A673 (cell line): Measurements from ENCODE around the gene TBXAS1.

Experiments
- CTCF ChIP-seq: fragments of 300-800, 200-600 bp; sonication (generic); conservative IDR thresholded peaks from 2 replicates; pipeline ENCODE4 v1.5.1; 2017; ENCODE audit warnings: low read depth, mild to moderate bottlenecking, antibody characterized with exemption, low read length, moderate library complexity, mixed read lengths
- EZH2 ChIP-seq: fragments of 200-600 bp; sonication (generic); IDR thresholded peaks from 2 replicates; pipeline ENCODE4 v1.6.1; 2017; ENCODE audit warnings: borderline replicate concordance, low read depth, mild to moderate bottlenecking, mixed read lengths, antibody characterized with exemption, low read length; ENCODE audit not compliant: poor library complexity, severe bottlenecking

GRCh38 chr7:139999516-139999915 is 170.5 kb downstream of the TBXAS1 start:
- TF ChIP-seq CTCF = no peak
- no peak for TF ChIP-seq EZH2
